HepG2 (cell line): Measurements from ENCODE around the gene RPS27L.

Source experiments
- CTCF ChIP-seq: sonication (generic); formaldehyde crosslinking; IDR thresholded peaks from 2 replicates; pipeline ENCODE4 v1.5.0; 2020; ENCODE audit warnings: mild to moderate bottlenecking, missing genetic modification reagents, moderate library complexity
- EP300 ChIP-seq, 3 experiments: sonication (generic) in 1 of 3; formaldehyde crosslinking in 1 of 3; IDR thresholded peaks; 2 replicates each; pipeline versions ENCODE4 v1.5.1 to v1.6.1; 2011 to 2020; ENCODE audit warnings: low read depth in 2 of 3, low read length in 2 of 3, borderline replicate concordance in 1 of 3, improper control_type of control experiment in 1 of 3, mild to moderate bottlenecking in 1 of 3, missing genetic modification reagents in 1 of 3, moderate library complexity in 1 of 3
- KLF6 ChIP-seq: IDR thresholded peaks from 2 replicates; pipeline ENCODE4 v1.8.0; 2016; ENCODE audit warnings: missing biosample characterization, missing genetic modification reagents
- RFX5 ChIP-seq: IDR thresholded peaks from 2 replicates; pipeline ENCODE4 v1.6.1; 2011; ENCODE audit warnings: low read depth, low read length, improper control_type of control experiment
- ZNF180 ChIP-seq: sonication (generic); formaldehyde crosslinking; IDR thresholded peaks from 2 replicates; pipeline ENCODE4 v1.4.0; 2020; ENCODE audit warnings: low read depth, missing genetic modification reagents, borderline replicate concordance
- ZNF775 ChIP-seq: sonication (generic); formaldehyde crosslinking; IDR thresholded peaks from 2 replicates; pipeline ENCODE4 v1.4.0; 2020; ENCODE audit warnings: missing genetic modification reagents, mild to moderate bottlenecking, moderate library complexity, borderline replicate concordance

GRCh38 chr15:63155486-63155885 is 1.8 kb downstream of the RPS27L start:
- TF ChIP-seq CTCF (CRISPR knock-in tag) (no peak), EP300 (IDR thresholded peaks at IDR 0.05; ENCODE audit: low read depth in 2 of 2, low read length in 2 of 2) (no peak), EP300 (CRISPR knock-in tag; IDR thresholded peaks at IDR 0.05; ENCODE audit: borderline replicate concordance) (no peak), RFX5 (no peak), KLF6 (CRISPR knock-in tag) (no peak), ZNF180 (CRISPR knock-in tag) (no peak), ZNF775 (CRISPR knock-in tag) (no peak)
